Colonic mucosa (tissue), 4 donors: ENCODE results near the gene TOR2A. TPM values are rescaled to one million over a fixed set of nuclear protein-coding genes. Genes with fewer than 3 reads are reported as not detected.

ENCODE experiments used
- DNase-seq: peaks from one replicate; pipeline ENCODE4 v3.0.0-alpha.2; 2020
- H3K27ac ChIP-seq: fragments of 200-600 bp; one replicate; pipeline ENCODE4 v1.8.0; 2021
- H3K27me3 ChIP-seq: fragments of 200-600 bp; one replicate; pipeline ENCODE4 v1.8.0; 2021
- H3K36me3 ChIP-seq: fragments of 200-600 bp; one replicate; pipeline ENCODE4 v1.8.0; 2021
- H3K4me1 ChIP-seq: fragments of 200-600 bp; one replicate; pipeline ENCODE4 v1.8.0; 2021; ENCODE audit warnings: mild to moderate bottlenecking
- H3K4me3 ChIP-seq: fragments of 200-600 bp; one replicate; pipeline ENCODE4 v1.8.0; 2021
- H3K9ac ChIP-seq, 2 donors: one replicate each; pipeline ENCODE4 v1.7.0; 2013; ENCODE audit warnings: control low read depth in 2 of 2, low read depth in 2 of 2, low read length in 2 of 2
- H3K9me3 ChIP-seq: fragments of 200-600 bp; one replicate; pipeline ENCODE4 v1.8.0; 2021
- CTCF ChIP-seq: fragments of 200-600 bp; IDR thresholded peaks from one replicate; pipeline ENCODE4 v1.8.0; 2022; ENCODE audit warnings: antibody characterized with exemption, mild to moderate bottlenecking
- intact Hi-C: fragments of 100-400 bp; cut with DNase I; formaldehyde crosslinking; loops from one replicate; pipeline ENCODE4 v1.14.1; 2022
- total RNA-seq, 2 donors: library from RNA; stranded (reverse); fragmentation: NEBNext Ultra II Directional in 1 of 2; extraction: Animal tissue kit (Norgen Biotek cat#: 25700) in 1 of 2; gene quantifications; one replicate each; pipeline ENCODE4 v1.2.1, GENCODE V29; 2021
- donor health status: healthy.
- donor health status: DM: no; HTN: no; CAD: no.
- donor health status: DM: no; HTN: no; CAD: no.

TOR2A gene
- total RNA-seq, 2 donors from 2014 or later = 25.8 to 29.8 TPM

GRCh38 chr9:127706836-127707241, 28.3 kb downstream of the TOR2A start, which contains the start of gene CFAP157:
Gene CFAP157, plus strand, starts transcription at chr9:127706988. Its CDS starts 44 bp downstream, at chr9:127707032.
- no peak for DNase-seq
- no peak for TF ChIP-seq CTCF
- intact Hi-C loops = no loop called here
- no peaks in the 10 kb centered on the region for H3K9me3 ChIP-seq
- no peak within 1 kb of the TSS for H3K27ac ChIP-seq
- no peak within 1 kb of the TSS for H3K4me3 ChIP-seq
- H3K36me3 ChIP-seq = no peaks in the 10 kb centered on the region
- no peaks in the 10 kb centered on the region for H3K27me3 ChIP-seq
- H3K4me1 ChIP-seq = no peaks in the 10 kb centered on the region
- no peak within 1 kb of the TSS for H3K9ac ChIP-seq

- no peaks in the 10 kb centered on the region for H3K4me1 ChIP-seq
- no peak for DNase-seq
- H3K36me3 ChIP-seq = no peaks in the 10 kb centered on the region
- no peak overlapping the region for H3K4me3 ChIP-seq
- no peak overlapping the region for H3K27ac ChIP-seq
- no peak for TF ChIP-seq CTCF
- intact Hi-C loops = no loop called here
- no peaks in the 10 kb centered on the region for H3K27me3 ChIP-seq
- no peak overlapping the region for H3K9ac ChIP-seq
- H3K9me3 ChIP-seq = no peaks in the 10 kb centered on the region
Measured at GRCh38 chr9:127705577-127706379, 29.3 kb downstream of the TOR2A start.

DNA sequence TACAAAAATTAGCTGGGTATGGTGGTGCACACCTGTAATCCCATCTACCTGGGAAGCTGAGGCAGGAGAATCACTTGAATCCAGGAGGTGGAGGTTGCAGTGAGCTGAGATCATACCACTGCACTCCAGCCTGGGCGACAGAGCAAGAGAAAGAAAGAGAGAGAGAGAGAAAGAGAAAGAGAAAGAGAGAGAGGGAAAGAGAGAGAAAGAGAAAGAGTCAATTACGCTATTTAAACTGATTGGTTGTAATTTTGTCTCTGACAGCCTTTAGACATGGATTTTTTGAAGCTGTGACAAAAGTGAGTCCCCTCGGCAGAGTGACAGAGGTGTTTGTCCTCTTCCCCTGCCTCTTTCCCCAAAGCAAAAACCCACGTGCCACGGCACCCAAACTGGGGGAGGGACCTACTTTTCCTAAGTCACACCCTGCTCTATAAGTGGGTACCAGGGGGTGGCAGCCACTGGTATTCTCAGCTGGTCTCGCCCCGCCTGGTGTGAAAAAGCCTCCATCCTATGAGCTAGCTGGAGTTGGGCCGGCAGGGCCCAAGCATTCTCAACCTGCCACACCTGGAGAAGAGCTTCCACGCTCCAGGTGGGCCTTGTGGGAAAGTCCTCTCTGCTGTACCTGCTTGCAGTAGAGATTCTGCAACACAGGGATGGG, 31.7 kb downstream of the TOR2A start:
- TF ChIP-seq CTCF = no peak
- intact Hi-C loops = no loop called here
- Histone ChIP-seq H3K9ac (no peak overlapping the region), H3K27ac (no peak overlapping the region), H3K27me3 (no peaks in the 10 kb centered on the region), H3K9me3 (no peaks in the 10 kb centered on the region), H3K4me1 (no peaks in the 10 kb centered on the region), H3K4me3 (no peak overlapping the region), H3K36me3 (no peaks in the 10 kb centered on the region)
- no peak for DNase-seq

DNA sequence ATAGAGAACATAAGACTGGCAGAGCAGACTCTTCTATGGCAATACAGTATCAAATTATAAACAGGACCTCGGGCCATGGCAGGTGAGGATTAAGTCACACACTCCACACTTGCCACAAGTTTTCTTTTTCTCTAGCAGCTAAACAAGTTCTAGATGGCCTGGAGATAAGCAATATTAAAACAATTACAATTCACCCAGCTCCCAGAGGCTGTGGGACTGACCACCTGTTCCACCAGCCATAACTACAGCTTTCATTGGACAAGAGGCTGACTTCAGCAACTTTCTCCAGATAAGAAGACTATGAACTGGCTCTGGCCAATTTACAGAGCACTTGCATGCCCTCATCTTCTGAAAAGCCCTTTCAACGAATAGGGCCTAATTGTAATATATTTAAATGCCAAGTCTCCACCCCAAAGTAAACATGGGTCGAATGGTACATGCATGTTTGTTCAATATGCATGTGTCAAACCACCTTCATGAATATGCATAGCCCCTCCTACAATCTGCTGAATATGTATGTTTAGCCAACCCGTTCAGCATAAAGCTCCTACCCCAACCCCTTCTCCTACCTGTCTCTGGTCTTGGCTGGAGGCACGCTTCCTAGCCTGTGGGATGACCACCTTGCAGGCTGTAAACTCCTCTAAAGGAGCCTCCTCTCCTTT, 34.4 kb downstream of the TOR2A start:
- no peak for DNase-seq
- Histone ChIP-seq H3K4me3 (no peak overlapping the region), H3K9ac (no peak overlapping the region), H3K4me1 (no peaks in the 10 kb centered on the region), H3K36me3 (no peaks in the 10 kb centered on the region), H3K9me3 (no peaks in the 10 kb centered on the region), H3K27ac (no peak overlapping the region), H3K27me3 (no peaks in the 10 kb centered on the region)
- intact Hi-C loops = no loop called here
- TF ChIP-seq CTCF = no peak

DNA sequence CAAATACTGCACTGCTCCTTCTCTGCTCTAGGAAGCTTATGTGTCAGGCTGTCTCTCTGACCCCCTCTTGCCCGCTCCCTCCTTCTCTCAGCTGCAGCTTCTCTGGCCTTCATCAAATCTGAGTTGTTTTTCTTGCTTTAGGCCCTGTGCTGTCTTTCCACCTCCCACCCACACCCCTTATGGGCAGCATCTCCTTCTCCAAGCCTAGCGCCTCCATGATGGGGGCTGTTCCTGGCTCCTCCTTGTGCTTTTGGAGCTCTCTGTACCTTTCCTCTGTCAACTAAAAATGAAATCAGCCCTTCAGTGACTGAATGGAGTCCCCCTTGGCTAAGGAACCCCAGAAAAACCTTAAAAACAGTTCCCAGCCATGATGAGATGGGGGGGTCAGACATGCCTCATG, 35.0 kb downstream of the TOR2A start:
- Histone ChIP-seq H3K27ac (no peak overlapping the region), H3K9me3 (no peaks in the 10 kb centered on the region), H3K4me1 (no peaks in the 10 kb centered on the region), H3K36me3 (no peaks in the 10 kb centered on the region), H3K9ac (no peak overlapping the region), H3K27me3 (no peaks in the 10 kb centered on the region), H3K4me3 (no peak overlapping the region)
- DNase-seq = no peak
- TF ChIP-seq CTCF = no peak
- intact Hi-C loops = no loop called here
